H1 (cell line): ENCODE measurements around the gene CUL1. TPM values are rescaled to one million over a fixed set of nuclear protein-coding genes. Genes with fewer than 3 reads are reported as not detected.

ENCODE experiments used
- CTCF ChIA-PET: fragments of 300-600 bp; sonication (Branson Sonifier 250); formaldehyde crosslinking; loops from one replicate; lab custom pipeline; 2021; ENCODE audit not compliant: partially characterized antibody; lab: Charles Lee
- POLR2A ChIA-PET: fragments of 300-600 bp; sonication (Branson Sonifier 250); formaldehyde crosslinking; loops from one replicate; lab custom pipeline; 2021; ENCODE audit warnings: inconsistent platforms; ENCODE audit not compliant: partially characterized antibody; lab: Charles Lee
- DNase-seq, 2 experiments: peaks; one replicate each; pipeline versions ENCODE4 v3.0.0 to v3.0.0-alpha.2; 2010 to 2022; ENCODE audit warnings: low spot score in 2 of 2, low read depth in 1 of 2, mixed read lengths in 1 of 2
- FAIRE-seq: peaks from 2 replicates; lab custom pipeline; 2011; peaks lifted over from hg19 to GRCh38; lab: Jason Lieb, UNC
- H2AFZ ChIP-seq: 2 replicates; pipeline ENCODE4 v1.8.1; 2012; ENCODE audit warnings: low read length, inconsistent platforms
- H2AK5ac ChIP-seq: 2 replicates; pipeline ENCODE4 v1.6.1; 2013; ENCODE audit warnings: low read depth, low read length
- H2BK120ac ChIP-seq: replicated peaks from 2 replicates; pipeline ENCODE3; 2013; ENCODE audit warnings: low read depth, low read length, inconsistent platforms
- H2BK12ac ChIP-seq: 2 replicates; pipeline ENCODE4 v1.6.1; 2013; ENCODE audit warnings: low read depth, low read length
- H2BK15ac ChIP-seq: 2 replicates; pipeline ENCODE4 v1.6.1; 2013; ENCODE audit warnings: low read length
- H2BK20ac ChIP-seq: 2 replicates; pipeline ENCODE4 v1.6.1; 2013; ENCODE audit warnings: low read length
- H2BK5ac ChIP-seq: 2 replicates; pipeline ENCODE4 v1.6.1; 2013; ENCODE audit warnings: low read depth, low read length
- H3K14ac ChIP-seq: 2 replicates; pipeline ENCODE4 v1.6.1; 2013; ENCODE audit warnings: inconsistent platforms; ENCODE audit not compliant: insufficient read length
- H3K18ac ChIP-seq: 2 replicates; pipeline ENCODE4 v1.6.1; 2013; ENCODE audit warnings: low read length; ENCODE audit errors: extremely low read depth
- H3K23ac ChIP-seq: 2 replicates; pipeline ENCODE4 v1.6.1; 2013; ENCODE audit warnings: inconsistent platforms; ENCODE audit not compliant: insufficient read length
- H3K23me2 ChIP-seq: 2 replicates; pipeline ENCODE4 v1.6.1; 2013; ENCODE audit warnings: low read depth, low read length
- H3K27ac ChIP-seq: 2 replicates; pipeline ENCODE4 v1.6.1; 2011; ENCODE audit warnings: low read depth, low read length, inconsistent platforms
- H3K27me3 ChIP-seq, 4 experiments: replicated peaks in 1 of 4; 1 replicate in 1 of 4; 2 replicates in 3 of 4; pipeline versions ENCODE4 v1.6.1 to v1.8.1; 2011 to 2013; ENCODE audit warnings: low read length in 3 of 4, mild to moderate bottlenecking in 3 of 4, inconsistent platforms in 2 of 4, mixed read lengths in 2 of 4, moderate library complexity in 1 of 4; ENCODE audit not compliant: control insufficient read depth in 3 of 4, insufficient read depth in 3 of 4; ENCODE audit errors: extremely low read depth in 1 of 4
- H3K36me3 ChIP-seq, 4 experiments: 2 replicates each; pipeline versions ENCODE4 v1.6.1 to v1.8.1; 2011 to 2013; ENCODE audit warnings: mild to moderate bottlenecking in 4 of 4, low read length in 3 of 4, moderate library complexity in 2 of 4, control low read depth in 1 of 4, inconsistent platforms in 1 of 4; ENCODE audit not compliant: insufficient read depth in 4 of 4, control insufficient read depth in 2 of 4
- H3K4ac ChIP-seq: replicated peaks from 2 replicates; pipeline ENCODE3; 2013; ENCODE audit warnings: low read length, low read depth, mixed read lengths, inconsistent platforms; ENCODE audit not compliant: insufficient read length
- H3K4me1 ChIP-seq, 4 experiments: replicated peaks in 1 of 4; 1 replicate in 1 of 4; 2 replicates in 3 of 4; pipeline versions ENCODE4 v1.6.1 to v1.8.1; 2011 to 2013; ENCODE audit warnings: low read length in 3 of 4, inconsistent platforms in 2 of 4, mixed read lengths in 1 of 4; ENCODE audit not compliant: insufficient read depth in 4 of 4, control insufficient read depth in 3 of 4
- H3K4me2 ChIP-seq, 2 experiments: 2 replicates each; pipeline versions ENCODE4 v1.6.1 to v1.8.1; 2011 to 2013; ENCODE audit warnings: low read depth in 2 of 2, low read length in 2 of 2, control low read depth in 1 of 2, inconsistent platforms in 1 of 2, mild to moderate bottlenecking in 1 of 2; ENCODE audit not compliant: insufficient read depth in 1 of 2
- H3K4me3 ChIP-seq, 4 experiments: fragments of 200-600, 300-600 bp in 1 of 4; sonication (generic), shearing (Covaris generic), sonication (Bioruptor Twin) in 1 of 4; 2 replicates each; pipeline versions ENCODE4 v1.5.1 to v1.8.1; 2011 to 2016; ENCODE audit warnings: low read length in 4 of 4, low read depth in 3 of 4, control low read depth in 2 of 4, inconsistent platforms in 2 of 4, mild to moderate bottlenecking in 2 of 4, mixed read lengths in 1 of 4, moderate library complexity in 1 of 4; ENCODE audit not compliant: insufficient read depth in 2 of 4; ENCODE audit errors: extremely low read depth in 1 of 4
- H3K56ac ChIP-seq: replicated peaks from 2 replicates; pipeline ENCODE3; 2013; ENCODE audit warnings: low read depth, mild to moderate bottlenecking, mixed read lengths, low read length, inconsistent platforms; ENCODE audit not compliant: insufficient read length
- H3K79me1 ChIP-seq: 2 replicates; pipeline ENCODE4 v1.6.1; 2013; ENCODE audit warnings: low read depth, low read length, control low read depth
- H3K79me2 ChIP-seq, 2 experiments: 2 replicates each; pipeline versions ENCODE4 v1.6.1 to v1.8.1; 2012 to 2013; ENCODE audit warnings: low read length in 2 of 2, mild to moderate bottlenecking in 2 of 2, inconsistent platforms in 1 of 2; ENCODE audit not compliant: insufficient read depth in 2 of 2, control insufficient read depth in 1 of 2
- H3K9ac ChIP-seq, 4 experiments: replicated peaks in 1 of 4; 1 replicate in 1 of 4; 2 replicates in 3 of 4; pipeline versions ENCODE4 v1.6.1 to v1.8.1; 2011 to 2013; ENCODE audit warnings: low read depth in 3 of 4, low read length in 3 of 4, control low read depth in 2 of 4, mild to moderate bottlenecking in 2 of 4, moderate library complexity in 2 of 4, inconsistent platforms in 1 of 4; ENCODE audit errors: extremely low read depth in 1 of 4
- H3K9me3 ChIP-seq, 2 experiments: 2 replicates each; pipeline versions ENCODE4 v1.6.1 to v1.8.1; 2012 to 2013; ENCODE audit warnings: mild to moderate bottlenecking in 2 of 2, moderate library complexity in 2 of 2, control low read depth in 1 of 2, inconsistent platforms in 1 of 2, low read depth in 1 of 2, low read length in 1 of 2, mixed read lengths in 1 of 2; ENCODE audit not compliant: insufficient read depth in 2 of 2
- H4K20me1 ChIP-seq, 2 experiments: replicated peaks in 1 of 2; 2 replicates each; pipeline versions ENCODE3 to v1.8.1; 2011 to 2013; ENCODE audit warnings: inconsistent platforms in 2 of 2, low read length in 2 of 2, mild to moderate bottlenecking in 1 of 2; ENCODE audit not compliant: insufficient read depth in 2 of 2, control insufficient read depth in 1 of 2
- H4K5ac ChIP-seq: 2 replicates; pipeline ENCODE4 v1.6.1; 2013; ENCODE audit warnings: low read length, low read depth, mixed read lengths, inconsistent platforms; ENCODE audit not compliant: insufficient read length
- H4K8ac ChIP-seq: 2 replicates; pipeline ENCODE4 v1.8.0; 2013; ENCODE audit warnings: mild to moderate bottlenecking, moderate library complexity, low read length, inconsistent platforms; ENCODE audit not compliant: insufficient read depth; ENCODE audit errors: extremely low read depth
- H4K91ac ChIP-seq: replicated peaks from 2 replicates; pipeline ENCODE3; 2013; ENCODE audit warnings: low read length, mixed read lengths, inconsistent platforms; ENCODE audit not compliant: insufficient read length
- EGR1 ChIP-seq: IDR thresholded peaks from 2 replicates; pipeline ENCODE4 v1.6.1; 2011; ENCODE audit warnings: low read depth, low read length, borderline replicate concordance
- KDM1A ChIP-seq: fragments of 200-600, 300-600 bp; sonication (generic); IDR thresholded peaks from 2 replicates; pipeline ENCODE4 v1.7.1; 2016; ENCODE audit warnings: mild to moderate bottlenecking, low read length, borderline replicate concordance
- SIX5 ChIP-seq: IDR thresholded peaks from 2 replicates; pipeline ENCODE4 v1.6.1; 2011; ENCODE audit warnings: mild to moderate bottlenecking, low read depth, low read length
- WGBS, 2 experiments: shearing (Covaris generic) in 1 of 2; methylation state at CpG; one replicate each; pipeline versions ENCODE4 v1.1.6 to v1.1.7; 2013 to 2015; ENCODE audit warnings: low lambda C conversion rate in 2 of 2, mixed read lengths in 2 of 2, inconsistent platforms in 1 of 2, low coverage in 1 of 2, missing lambda C conversion rate in 1 of 2; ENCODE audit not compliant: insufficient replicate concordance in 2 of 2, insufficient coverage in 1 of 2, insufficient read length in 1 of 2; ENCODE audit errors: extremely low coverage in 1 of 2, missing lambda C conversion rate in 1 of 2; 5-methylcytosine and 5-hydroxymethylcytosine counted together
- polyA plus RNA-seq, 7 experiments: library from polyadenylated mRNA; depleted of rRNA in 3 of 7; stranded (reverse) in 5 of 7; unstranded in 2 of 7; fragments of >200 nt in 5 of 7; fragments of 200-250 nt in 2 of 7; gene quantifications; 1 replicate in 5 of 7; 2 replicates in 1 of 7; 4 replicates in 1 of 7; pipeline versions ENCODE4 v1.2.1 to v1.2.3, GENCODE V29; 2011 to 2013; ENCODE audit warnings: missing spikeins in 2 of 7, mixed read lengths in 2 of 7
- total RNA-seq: library from RNA; stranded (reverse); fragmentation: NEBNext Ultra II Directional; extraction: Animal tissue kit (Norgen Biotek cat#: 25700); gene quantifications from 2 replicates; pipeline ENCODE4 v1.2.1, GENCODE V29; 2021
- TF ChIP-seq, protein P1 (sequence below): IDR thresholded peaks from 2 replicates; pipeline ENCODE4 v1.6.1; 2011; ENCODE audit warnings: low read length, improper control_type of control experiment

The CUL1 gene
- total and polyA plus RNA-seq, 2 of the 8 experiments (the other 6 are each of a cell fraction or from before 2014, with no cell fraction given), result 33.0 to 77.3 TPM

DNA sequence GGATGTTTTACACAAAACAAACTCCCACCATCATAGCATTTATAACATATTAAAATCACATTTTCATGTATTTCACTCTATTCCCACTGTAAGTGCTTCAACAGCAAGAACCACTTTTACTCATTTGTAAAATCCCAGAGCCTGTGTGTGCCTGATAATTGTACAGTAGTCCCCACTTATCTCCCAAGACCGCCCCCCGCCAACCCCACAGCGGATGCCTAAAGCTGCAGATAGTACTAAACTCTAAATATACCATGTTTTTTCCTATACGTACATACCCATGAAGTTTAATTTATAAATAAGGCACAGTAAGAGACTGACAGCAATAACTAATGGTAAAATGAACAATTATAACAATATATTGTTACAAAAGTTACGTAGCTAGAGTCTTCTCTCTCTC is 151.9 kb downstream of the CUL1 start:
- peaks cover 0 to 5% (median 0%) of the 10 kb centered on the region in 4 experiments; a peak in 1 of 8 replicates for H3K36me3 ChIP-seq
- peaks cover 5% of the 10 kb centered on the region for H3K79me1 ChIP-seq
- H2BK120ac ChIP-seq, result no peak overlapping the region
- H4K8ac ChIP-seq, result no peak overlapping the region
- no peak overlapping the region for H3K27ac ChIP-seq
- peaks cover 14 to 96% of the 10 kb centered on the region in 2 experiments for H3K79me2 ChIP-seq
- no peak overlapping the region for H2AK5ac ChIP-seq
- no peak overlapping the region for H2AFZ ChIP-seq
- no peak overlapping the region for H3K4me2 ChIP-seq
- FAIRE-seq (no peak), DNase-seq (no peak)
- H3K23me2 ChIP-seq, result no peaks in the 10 kb centered on the region
- no peak overlapping the region for H3K18ac ChIP-seq
- H3K14ac ChIP-seq, result no peak overlapping the region
- H2BK20ac ChIP-seq, result no peak overlapping the region
- H3K23ac ChIP-seq, result no peak overlapping the region
- H4K5ac ChIP-seq, result no peak overlapping the region
- ChIA-PET CTCF (interaction anchor here (0.7 to 1.5 kb wide), 4 partner anchors 11 to 112 kb away, joined by 3 to 6 read pairs (median 4); no protein-coding TSS in a partner anchor), POLR2A (interaction anchor here (0.9 kb wide), 1 partner anchor 151 kb away, joined by 3 read pairs; no protein-coding TSS in a partner anchor)
- no peak overlapping the region for H2BK12ac ChIP-seq
- no peak overlapping the region for H4K91ac ChIP-seq
- no peak overlapping the region for H2BK5ac ChIP-seq
- no peak overlapping the region for H3K4me3 ChIP-seq
- H3K9ac ChIP-seq, result no peak overlapping the region
- WGBS, 2 experiments, result 95% methylated on average over 5 of the region's 5 CpGs; no CpG with 5 or more reads in 1 of the 2 experiments
- H3K4ac ChIP-seq, result no peak overlapping the region
- H3K56ac ChIP-seq, result no peak overlapping the region
- H3K9me3 ChIP-seq, result no peaks in the 10 kb centered on the region
- no peak for TF ChIP-seq SIX5
- no peak for TF ChIP-seq EGR1
- TF ChIP-seq, protein P1, sequence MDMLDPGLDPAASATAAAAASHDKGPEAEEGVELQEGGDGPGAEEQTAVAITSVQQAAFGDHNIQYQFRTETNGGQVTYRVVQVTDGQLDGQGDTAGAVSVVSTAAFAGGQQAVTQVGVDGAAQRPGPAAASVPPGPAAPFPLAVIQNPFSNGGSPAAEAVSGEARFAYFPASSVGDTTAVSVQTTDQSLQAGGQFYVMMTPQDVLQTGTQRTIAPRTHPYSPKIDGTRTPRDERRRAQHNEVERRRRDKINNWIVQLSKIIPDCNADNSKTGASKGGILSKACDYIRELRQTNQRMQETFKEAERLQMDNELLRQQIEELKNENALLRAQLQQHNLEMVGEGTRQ, result no peak
- no peak for TF ChIP-seq KDM1A
- H4K20me1 ChIP-seq, result peaks cover 16% of the 10 kb centered on the region in 2 experiments
- no peaks in the 10 kb centered on the region for H3K27me3 ChIP-seq
- H2BK15ac ChIP-seq, result no peak overlapping the region
- peaks cover 0 to 12% (median 9%) of the 10 kb centered on the region in 4 experiments; a peak in 4 of 7 replicates for H3K4me1 ChIP-seq
